GM19239 (cell line): ENCODE results near the gene RUNX1.
"Not testable (repeated sequence)": the region's sequence is repeated elsewhere in the genome, so short reads cannot be mapped to it uniquely, and the experiment has no call there.

Source experiments
- DNase-seq: peaks from one replicate; pipeline ENCODE4 v3.0.0; 2011; ENCODE audit warnings: low spot score; ENCODE audit not compliant: insufficient read length
- FAIRE-seq: peaks from 2 replicates; lab custom pipeline; 2011; peaks lifted over from hg19 to GRCh38; lab: Jason Lieb, UNC

The RUNX1 gene

DNA sequence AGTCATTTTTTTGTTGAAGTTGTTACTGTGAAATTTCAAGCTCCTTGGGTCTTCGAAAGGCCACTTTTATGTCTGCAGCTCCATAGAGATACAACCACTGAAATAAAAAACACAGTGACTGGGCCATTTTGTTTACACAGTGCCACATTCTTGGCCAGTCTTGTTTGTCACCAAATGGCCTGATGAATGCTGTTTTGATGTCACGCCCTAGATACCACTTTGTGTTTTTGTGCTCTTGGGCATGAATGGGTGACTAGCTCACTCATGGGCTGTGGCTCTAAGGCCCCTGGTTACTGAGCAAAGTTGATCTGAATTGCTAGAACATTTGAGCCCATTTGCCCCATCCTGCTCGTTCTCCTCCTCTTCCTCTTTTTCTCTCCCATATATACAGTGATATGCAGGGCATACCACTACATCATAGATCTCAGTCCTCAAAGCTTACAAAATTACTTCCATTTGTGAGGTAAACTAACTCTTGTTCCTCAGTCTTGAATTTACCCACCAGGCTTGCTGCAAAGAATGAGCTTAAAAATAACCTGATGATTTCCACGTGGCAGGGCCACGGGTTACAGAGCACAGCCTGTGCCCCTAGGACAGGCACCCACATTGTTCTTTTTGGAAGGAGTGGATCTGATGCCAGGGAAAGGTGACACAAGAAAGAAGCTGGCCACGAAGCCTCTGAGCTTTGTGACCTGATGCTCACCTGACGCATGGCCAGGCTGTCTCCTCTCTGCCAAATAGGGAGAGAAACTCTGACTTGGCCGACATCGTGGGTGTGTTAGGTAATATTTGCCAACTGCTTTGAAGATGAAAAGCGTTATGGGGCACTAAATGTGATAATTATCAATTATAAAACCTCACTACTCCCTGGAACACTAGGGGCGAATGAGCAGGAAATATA, 92.4 kb downstream of the RUNX1 start:
- FAIRE-seq: no peak
- DNase-seq: no peak

DNA sequence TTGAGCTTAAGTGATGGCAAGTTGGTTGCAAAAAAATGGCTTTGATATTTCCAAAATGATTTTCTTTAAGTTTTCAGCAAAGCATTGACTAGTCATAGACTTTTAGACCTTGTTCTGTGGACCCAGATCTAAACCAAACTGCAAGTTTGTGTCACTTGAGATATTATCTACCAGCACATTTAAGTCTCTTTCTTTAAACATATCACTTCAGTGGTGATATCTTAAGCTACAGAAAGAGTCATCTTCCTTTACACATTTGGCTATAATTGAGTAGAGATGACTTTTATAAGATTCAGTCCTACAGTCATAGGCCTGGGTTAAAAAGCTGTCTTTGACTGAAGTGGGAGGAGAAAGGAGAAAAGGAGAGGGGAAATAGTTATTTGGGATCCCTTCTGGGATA, 95.2 kb downstream of the RUNX1 start:
- no peak for FAIRE-seq
- DNase-seq: no peak

DNA sequence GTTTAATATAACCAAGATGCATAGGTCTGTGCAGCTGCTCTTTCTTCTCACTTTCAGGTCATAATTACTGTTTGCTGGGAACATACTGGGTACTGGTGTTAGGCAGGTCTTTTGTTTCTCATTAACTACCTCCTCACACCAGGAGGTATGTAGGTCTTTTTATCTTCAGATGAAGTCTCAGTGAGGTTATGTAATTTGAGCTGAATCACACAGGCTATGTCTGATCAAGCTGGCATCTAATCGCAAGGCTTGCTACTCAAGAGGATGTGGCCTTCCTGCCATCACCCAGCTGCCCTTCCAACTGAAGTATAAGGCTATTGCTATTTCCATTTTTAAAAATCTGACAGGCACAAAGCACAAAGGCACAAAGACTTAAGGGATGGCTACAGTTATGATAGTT, 96.4 kb downstream of the RUNX1 start:
- DNase-seq (no peak), FAIRE-seq (peak; percentile 28)

DNA sequence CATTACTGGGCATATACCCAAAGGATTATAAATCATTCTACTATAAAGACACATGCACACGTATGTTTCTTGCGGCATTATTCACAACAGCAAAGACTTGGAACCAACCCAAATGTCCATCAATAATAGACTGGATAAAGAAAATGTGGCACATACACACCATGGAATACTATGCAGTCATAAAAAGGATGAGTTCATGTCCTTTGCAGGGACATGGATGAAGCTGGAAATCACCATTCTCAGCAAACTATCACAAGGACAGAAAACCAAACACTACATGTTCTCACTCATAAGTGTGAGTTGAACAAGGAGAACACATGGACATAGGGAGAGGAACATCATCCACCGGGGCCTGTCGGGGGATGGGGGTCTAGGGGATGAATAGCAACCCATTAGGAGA, 97.2 kb downstream of the RUNX1 start:
- DNase-seq, FAIRE-seq: not testable (repeated sequence)

DNA sequence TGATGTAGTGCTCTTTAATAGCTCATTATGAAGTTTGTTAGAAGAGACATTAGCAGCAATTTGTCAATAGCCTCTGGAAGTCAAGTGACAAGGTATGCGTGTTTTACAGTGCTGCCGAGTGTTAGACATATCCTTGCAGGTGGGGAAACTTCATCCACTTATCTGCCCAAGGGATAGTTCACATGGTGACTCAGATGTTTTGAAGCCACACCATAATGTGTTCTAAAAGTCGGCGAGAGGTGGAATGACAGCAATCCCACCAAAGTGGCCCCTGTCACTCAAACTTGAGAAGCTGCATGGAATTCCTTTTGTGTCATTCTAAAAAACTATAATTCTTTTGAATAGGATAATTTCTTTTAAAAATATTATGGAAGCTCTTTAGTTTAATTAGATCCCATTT, 98.1 kb downstream of the RUNX1 start:
- FAIRE-seq (no peak), DNase-seq (no peak)

DNA sequence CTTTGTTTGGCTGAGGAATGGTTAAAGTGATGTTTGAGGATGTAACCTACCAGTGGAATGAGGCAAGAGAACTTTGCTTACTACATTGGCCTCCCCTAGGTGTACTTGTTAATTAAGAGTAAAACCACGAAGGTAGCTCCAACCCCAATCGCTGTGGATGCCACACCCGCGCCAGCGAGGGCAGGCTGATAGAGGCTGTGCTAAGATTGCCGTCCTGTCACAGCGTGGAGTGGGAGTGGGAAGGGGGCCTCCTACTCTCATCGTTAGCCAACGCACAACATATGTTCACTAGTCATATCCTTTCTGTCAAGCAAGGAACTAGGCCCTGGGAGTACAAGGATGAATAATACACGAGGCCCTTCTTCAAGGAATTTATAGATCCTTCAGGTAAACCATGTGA, 99.6 kb downstream of the RUNX1 start:
- no peak for DNase-seq
- no peak for FAIRE-seq

DNA sequence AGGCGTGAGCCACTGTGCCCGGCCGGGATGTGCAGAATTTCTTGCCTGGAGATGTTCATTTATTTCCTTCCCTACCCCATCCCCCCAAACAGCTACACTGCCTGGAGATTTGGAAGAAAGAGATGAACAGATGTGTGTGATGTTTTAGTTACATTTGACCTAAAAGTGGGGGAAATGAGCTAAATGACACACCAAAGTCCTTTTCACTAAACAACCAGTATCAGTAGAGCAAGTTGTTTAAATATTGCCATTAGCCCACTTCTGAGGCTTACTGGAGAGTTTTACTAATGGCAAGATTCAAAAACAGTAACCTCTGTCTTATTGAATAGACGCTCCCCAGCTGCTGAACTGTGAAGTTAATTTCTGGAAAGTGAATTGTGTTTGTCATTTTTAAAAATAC, 100.1 kb downstream of the RUNX1 start:
- DNase-seq (no peak), FAIRE-seq (no peak)

DNA sequence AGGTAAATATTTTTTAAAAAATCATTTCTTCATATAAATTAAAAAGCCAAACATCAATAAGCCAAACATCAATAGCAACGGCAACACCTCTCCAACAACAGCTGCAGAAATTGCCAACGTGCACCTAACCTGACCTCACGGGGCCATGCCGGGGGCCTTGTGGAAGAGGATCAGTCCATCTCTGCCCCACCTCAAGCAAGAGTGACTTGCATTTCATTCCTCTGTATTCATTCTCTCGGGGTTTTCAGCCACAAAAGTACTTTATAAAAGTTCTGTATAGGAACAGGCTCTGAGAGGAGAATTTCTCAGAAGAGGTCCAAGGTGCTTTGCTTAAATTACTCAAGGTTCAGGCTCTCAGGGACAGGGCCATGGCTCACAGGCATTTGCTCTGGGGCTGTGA, 100.9 kb downstream of the RUNX1 start:
- FAIRE-seq (no peak), DNase-seq (no peak)

DNA sequence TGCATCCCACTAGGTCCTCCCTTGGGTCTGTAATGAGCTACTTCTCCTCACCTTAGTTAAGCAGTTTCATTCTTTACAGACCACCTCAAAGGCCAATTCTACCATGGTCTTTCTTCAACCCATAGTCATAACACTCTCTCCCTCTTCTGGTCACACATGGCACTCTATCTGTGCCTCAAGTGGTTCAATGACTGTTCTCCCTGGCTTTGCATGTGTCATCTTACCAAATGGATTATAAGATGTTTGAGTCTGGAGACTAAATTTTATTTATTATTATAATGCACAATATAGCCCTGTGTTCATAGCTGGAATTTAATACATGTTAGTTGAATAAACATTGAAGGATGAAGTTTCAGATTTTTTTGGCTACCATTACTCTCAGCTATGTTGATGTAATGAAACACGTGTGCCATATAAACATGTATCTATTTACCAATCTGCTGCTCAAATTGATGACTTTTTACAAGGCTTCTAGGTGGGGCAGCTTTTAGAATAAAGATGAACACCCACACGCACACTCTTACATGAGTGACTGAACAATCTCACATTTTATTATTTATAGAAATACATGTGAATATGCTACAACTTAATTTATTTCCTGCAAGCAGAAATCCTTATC, 102.1 kb downstream of the RUNX1 start:
- DNase-seq: no peak
- no peak for FAIRE-seq

DNA sequence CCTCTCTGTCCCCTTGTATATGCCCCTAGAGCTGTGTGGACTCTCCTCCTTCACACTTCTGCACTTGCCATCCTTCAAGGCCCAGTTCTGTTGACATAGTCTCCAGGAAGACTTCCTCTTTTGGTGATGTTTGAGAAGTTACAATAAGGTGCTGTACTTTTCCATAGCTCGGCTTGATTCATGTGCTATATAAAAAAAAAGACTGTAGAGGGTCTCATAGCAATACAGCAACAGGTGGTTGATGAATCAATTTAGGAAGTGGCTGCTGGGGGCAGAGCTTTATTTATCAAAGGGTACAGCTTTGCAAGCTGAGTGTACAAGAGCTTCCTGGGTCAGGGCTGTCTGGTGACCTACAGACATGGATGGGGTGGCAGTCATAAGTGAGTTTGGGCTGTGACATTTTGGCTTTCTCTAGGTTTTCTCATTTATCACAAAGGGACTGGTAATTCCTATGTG, 102.7 kb downstream of the RUNX1 start:
- DNase-seq: no peak
- FAIRE-seq: no peak

DNA sequence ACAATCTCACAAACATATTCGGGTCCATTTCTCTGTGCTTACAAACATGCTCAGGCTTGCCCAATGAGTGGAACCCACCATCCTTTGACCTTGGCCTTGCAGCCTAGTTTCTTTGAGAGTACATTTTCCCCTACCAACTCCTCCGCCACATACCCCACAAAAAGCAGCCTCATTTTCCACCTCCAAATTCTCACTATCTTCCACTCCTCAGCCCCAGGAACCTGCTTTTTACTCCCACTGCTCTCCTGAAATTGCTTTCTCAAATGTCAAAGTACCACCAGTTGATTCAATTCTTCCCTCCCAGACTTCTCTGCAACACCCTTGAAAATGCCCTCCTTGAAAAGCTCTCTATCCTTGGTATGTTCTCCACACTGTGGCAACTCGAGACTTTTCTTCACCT, 103.8 kb downstream of the RUNX1 start:
- FAIRE-seq: no peak
- no peak for DNase-seq

DNA sequence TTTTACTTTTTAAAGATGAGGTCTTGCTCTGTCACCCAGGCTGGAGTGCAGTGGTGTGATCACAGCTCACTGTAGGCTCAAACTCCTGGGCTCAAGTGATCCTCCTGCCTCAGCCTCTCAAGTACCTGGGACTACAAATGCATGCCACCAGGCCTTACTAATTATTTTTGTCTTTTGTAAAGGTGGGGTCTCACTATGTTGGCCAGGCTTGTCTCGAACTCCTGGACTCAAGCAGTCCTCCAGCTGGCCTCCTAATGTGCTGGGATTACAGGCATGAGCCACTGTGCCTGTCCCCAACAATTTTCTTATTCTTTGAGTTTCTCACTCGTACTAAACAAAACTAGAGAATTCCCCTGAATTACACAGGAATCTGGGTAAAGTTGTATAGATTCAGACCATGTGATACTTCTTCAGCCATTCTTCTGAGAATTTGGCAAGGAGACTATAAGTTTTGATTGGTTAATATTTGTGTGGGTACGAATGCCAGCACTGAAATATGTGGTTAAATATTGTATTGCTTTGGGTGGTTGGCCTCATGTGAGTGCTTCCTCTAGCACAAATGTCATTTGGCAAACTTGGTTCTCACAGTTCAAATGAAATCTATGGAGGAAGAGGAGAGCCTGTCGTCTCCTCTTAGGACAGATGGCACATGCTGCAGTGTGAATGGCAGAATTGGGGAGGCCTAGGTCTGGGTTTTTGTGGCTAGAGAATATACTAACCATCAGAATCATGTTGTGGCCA, 104.9 kb downstream of the RUNX1 start:
- DNase-seq (no peak), FAIRE-seq (no peak)

DNA sequence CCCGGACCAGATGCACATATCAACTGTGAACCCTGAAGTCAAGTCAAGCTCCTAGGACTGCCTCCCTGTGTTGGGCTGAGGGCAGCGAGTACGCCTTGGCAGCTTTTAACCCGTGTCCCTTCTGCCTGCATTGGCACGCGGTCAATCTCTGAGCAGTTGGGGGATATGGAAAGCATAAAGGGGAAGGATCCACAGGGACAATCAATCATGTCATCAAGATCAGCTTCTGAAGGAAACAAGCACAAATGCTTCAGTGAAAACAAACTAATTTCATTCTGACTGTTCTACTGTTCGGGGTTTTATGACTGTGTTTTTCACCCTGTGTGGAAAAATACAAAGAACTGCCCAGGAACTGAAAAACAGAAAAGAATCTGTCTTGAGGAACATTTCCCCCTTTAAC, 106.2 kb downstream of the RUNX1 start:
- DNase-seq: no peak
- FAIRE-seq: peak; percentile 47

DNA sequence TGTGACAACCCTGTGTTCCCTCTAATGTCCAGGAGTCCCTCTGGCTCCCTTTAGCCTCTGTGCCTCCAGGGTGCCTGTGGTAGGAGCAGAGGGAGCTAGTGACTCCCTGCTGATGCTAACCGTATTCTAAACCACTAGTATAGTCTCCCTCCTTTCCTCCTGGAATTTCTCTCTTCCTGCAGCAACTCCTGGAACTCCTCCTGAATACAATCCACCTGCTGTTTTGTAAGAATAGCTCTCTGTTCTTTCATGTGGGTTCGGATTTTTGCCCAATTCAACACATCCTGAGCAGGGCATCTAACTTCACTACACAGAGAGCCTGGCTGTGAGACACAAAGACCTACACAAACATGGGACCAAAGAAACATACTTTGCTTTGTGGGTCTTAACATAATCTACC, 107.9 kb downstream of the RUNX1 start:
- FAIRE-seq (no peak), DNase-seq (no peak)

DNA sequence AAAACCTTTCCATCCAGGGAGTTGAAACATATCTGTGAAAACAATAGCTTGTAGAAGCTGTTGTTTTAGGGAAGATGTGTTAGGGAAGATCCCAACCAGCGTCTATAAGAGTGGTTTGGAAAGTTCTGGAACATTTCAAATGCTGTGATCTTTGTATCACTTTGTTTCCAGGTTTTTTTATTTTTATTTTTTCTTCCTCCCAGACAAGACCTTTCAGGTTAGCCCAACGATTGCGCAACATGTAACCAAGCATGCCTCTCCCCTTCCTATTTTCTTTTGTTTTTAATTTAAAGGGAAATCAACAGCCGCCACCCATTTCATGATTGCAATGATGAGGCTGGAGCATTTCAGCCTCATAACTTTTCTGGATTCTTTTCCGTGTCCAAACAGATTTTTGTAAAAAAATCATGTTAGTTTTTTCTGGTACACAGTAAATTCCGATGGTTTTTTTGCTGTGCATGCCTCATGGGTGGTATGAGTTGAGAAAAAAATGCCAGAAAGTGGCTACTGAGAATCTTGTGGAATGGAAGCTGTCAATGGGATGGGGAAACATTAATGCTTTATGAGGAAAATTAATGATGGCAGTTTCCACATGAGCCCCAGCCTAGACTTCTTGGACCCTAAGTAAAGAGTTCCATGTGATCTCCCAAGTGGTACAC, 109.3 kb downstream of the RUNX1 start:
- FAIRE-seq: no peak
- DNase-seq: no peak

DNA sequence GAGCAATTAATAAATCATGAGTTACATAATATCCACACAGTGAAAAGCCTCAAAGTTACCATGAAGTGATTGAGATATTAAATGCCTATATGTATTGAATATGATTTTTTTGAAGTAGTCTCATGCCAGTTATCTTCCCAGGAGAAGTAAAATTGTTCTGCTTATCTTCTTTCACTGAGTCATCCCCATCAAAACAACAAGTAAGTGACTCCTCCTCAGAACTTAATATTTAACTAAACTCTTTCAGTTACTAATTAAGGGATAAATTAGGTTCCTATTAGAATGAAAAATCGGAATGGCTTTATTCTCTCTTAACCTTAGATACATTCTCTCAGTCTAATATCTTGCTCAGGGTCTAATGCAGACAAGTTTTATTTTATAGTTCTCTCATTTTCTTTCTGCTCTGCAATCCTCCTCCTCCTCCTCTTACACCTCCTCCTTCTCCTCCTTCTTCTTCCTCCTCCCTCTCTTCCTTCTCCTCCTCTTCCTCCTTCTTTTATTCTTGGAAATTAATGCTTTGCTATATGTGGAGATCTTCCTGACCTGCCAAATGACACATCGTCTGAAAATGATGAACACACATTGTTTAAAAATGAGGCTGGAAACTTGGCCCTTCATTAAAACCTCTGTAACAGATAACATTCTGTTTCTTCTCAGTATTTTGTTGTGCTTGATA, 110.9 kb downstream of the RUNX1 start:
- DNase-seq (no peak), FAIRE-seq (no peak)

DNA sequence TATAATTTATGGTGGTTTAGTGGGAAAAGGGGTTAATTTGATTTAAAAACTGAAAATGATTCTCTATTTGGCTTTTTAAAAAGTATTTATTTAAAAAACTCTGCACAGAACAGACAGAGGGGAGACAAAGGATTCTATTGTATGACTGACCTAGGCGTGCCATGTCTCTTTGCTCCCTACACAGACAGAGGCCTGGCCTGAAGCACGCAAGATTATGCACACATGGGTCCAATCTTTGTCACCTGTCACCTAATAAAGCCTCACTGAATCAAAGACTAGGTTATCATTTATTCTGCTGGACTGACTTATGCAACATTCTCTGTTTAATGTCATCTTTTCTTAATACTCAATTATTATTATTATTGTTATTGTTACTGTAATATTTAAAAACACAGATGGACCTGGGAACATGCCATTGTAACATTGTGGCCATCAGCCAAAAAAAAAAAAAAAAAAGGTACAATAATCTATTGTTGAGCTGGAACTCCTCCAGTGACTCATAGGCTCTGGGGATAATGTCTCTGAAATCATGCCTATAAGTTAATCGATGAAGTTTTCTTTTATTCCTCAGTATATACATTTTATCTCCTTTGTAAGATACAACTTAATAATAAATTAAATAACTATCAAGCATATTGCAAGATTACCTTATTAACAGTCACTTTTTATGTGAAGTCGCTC, 112.1 kb downstream of the RUNX1 start:
- no peak for FAIRE-seq
- no peak for DNase-seq

DNA sequence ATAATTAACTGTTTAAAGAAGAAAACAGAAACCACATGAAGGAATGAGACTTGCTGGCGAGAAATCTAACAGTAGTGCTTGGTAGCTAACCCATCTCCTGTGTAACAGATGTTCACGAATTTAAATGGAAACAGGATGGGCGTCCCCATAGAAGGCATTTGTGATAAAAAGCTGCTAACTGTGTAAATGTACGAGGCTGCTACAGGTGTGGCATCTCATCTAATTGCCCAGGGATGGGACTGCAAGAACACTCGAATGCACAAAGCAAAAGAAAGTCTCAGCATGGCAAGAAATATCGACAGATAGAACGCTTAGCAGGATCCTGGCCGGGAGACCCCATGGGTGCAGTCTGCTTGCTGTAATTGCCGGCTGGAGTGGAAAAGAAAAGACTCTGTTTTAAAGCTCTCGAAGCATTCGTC, 112.7 kb downstream of the RUNX1 start:
- no peak for DNase-seq
- FAIRE-seq: no peak

DNA sequence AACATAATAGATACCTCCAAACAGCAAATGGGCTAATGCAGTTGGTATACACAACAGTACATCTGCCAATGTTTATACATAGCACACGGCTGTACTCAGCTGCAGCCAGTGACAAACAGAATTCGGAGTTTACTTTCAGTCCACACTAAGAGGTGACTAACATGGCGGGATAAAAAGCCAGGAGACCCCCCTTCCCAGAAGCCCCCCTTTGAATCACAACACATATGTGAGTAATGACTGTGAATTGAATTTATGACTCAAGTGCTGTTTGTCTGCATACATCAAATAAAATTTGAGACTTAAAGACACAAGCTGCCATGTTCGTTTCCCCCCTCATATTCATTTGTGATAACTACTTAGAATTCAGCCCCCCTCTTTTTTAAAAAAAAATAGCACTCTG, 113.2 kb downstream of the RUNX1 start:
- FAIRE-seq (no peak), DNase-seq (no peak)
